ENCODE results near the gene VAT1L. TPM values are rescaled to one million over a fixed set of nuclear protein-coding genes. Genes with fewer than 3 reads are reported as not detected.

Gene VAT1L
- total and polyA plus RNA-seq, 8 donors, result 0.61 to 5.1 (median 1.3) TPM; not detected in 2

DNA sequence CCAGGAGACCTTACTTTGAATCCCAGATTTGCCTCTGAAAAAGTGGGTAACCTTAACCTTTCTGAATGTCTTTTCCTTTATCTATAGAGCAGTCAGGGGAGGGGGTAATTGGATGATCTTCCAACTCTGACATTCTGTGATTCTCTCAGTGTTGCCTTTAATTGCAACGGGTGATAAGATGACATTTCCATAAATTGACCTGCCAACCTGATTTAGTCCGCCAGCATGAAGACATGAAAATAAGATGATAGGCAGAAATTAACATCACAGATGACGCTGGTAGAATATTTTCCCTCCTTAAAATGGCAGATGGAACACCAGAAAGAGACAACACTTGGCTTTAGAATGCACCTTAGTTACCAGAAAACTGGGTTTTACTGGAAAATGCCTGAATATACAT lies 72.6 kb downstream of the VAT1L start:
- Histone ChIP-seq H3K27ac (no peak overlapping the region), H3K4me1 (no peaks in the 10 kb centered on the region), H3K9me3 (no peaks in the 10 kb centered on the region), H3K36me3 (no peaks in the 10 kb centered on the region), H3K27me3 (peaks cover 0 to 3% (median 0%) of the 10 kb centered on the region in 3 donors), H3K4me3 (no peak overlapping the region)
- intact Hi-C loops (cut with DNase I; ENCODE audit: low total_unique reads), result no loop called here
- DNase-seq, result no peak
- WGBS, 5 donors, result 83 to 93% (median 89%) methylated on average over 3 of the region's 3 CpGs
- TF ChIP-seq, protein P1, sequence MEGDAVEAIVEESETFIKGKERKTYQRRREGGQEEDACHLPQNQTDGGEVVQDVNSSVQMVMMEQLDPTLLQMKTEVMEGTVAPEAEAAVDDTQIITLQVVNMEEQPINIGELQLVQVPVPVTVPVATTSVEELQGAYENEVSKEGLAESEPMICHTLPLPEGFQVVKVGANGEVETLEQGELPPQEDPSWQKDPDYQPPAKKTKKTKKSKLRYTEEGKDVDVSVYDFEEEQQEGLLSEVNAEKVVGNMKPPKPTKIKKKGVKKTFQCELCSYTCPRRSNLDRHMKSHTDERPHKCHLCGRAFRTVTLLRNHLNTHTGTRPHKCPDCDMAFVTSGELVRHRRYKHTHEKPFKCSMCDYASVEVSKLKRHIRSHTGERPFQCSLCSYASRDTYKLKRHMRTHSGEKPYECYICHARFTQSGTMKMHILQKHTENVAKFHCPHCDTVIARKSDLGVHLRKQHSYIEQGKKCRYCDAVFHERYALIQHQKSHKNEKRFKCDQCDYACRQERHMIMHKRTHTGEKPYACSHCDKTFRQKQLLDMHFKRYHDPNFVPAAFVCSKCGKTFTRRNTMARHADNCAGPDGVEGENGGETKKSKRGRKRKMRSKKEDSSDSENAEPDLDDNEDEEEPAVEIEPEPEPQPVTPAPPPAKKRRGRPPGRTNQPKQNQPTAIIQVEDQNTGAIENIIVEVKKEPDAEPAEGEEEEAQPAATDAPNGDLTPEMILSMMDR (IDR thresholded peaks at IDR 0.05), result no peak
- TF ChIP-seq POLR2A (IDR thresholded peaks at IDR 0.05), result no peak
- TF ChIP-seq EP300 (IDR thresholded peaks at IDR 0.05), result no peak
- TF ChIP-seq POLR2AphosphoS5 (IDR thresholded peaks at IDR 0.05), result no peak

DNA sequence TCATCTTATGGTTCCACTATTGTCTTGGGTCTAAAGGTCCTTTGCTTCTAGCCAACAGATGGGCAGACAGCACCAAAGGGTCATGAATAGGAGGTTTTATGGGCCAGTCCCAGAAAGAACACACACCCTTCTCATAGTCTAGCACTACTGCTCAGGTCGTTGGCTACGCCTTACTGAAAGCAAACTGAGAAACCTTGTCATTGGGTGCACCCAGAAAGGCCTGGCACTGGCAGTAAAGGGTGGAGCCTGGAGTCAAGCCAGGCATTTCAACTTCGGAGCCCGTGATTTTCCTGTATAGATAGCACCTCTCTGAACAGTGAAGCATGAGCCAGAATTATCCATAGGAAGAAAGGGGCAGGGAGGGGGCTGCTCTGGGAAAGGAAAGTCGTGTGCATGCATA lies 74.9 kb downstream of the VAT1L start:
- WGBS, 5 donors, result 24 to 49% (median 34%) methylated on average over 5 of the region's 5 CpGs
- TF ChIP-seq, protein P1 (IDR thresholded peaks at IDR 0.05), result no peak
- no peak for TF ChIP-seq EP300 (IDR thresholded peaks at IDR 0.05)
- TF ChIP-seq POLR2A (IDR thresholded peaks at IDR 0.05), result no peak
- no peak for TF ChIP-seq POLR2AphosphoS5 (IDR thresholded peaks at IDR 0.05)
- Histone ChIP-seq H3K9me3 (no peaks in the 10 kb centered on the region), H3K4me1 (no peaks in the 10 kb centered on the region), H3K4me3 (no peak overlapping the region), H3K27ac (no peak overlapping the region), H3K27me3 (no peaks in the 10 kb centered on the region), H3K36me3 (no peaks in the 10 kb centered on the region)
- intact Hi-C loops (cut with DNase I; ENCODE audit: low total_unique reads), result no loop called here
- DNase-seq, result peak; percentile 67

- Histone ChIP-seq H3K27me3 (no peaks in the 10 kb centered on the region), H3K4me1 (peaks cover 0 to 11% (median 5%) of the 10 kb centered on the region in 4 donors), H3K9me3 (no peaks in the 10 kb centered on the region), H3K27ac (no peak overlapping the region), H3K36me3 (no peaks in the 10 kb centered on the region), H3K4me3 (no peak overlapping the region)
- no peak for DNase-seq
- TF ChIP-seq EP300 (IDR thresholded peaks at IDR 0.05), result no peak
- 28 to 60% (median 46%) methylated on average over 8 of the region's 8 CpGs for WGBS, 5 donors
- intact Hi-C loops (cut with DNase I; ENCODE audit: low total_unique reads), result no loop called here
Observed at GRCh38 chr16:77866752-77867151, 78.4 kb downstream of the VAT1L start.

DNA sequence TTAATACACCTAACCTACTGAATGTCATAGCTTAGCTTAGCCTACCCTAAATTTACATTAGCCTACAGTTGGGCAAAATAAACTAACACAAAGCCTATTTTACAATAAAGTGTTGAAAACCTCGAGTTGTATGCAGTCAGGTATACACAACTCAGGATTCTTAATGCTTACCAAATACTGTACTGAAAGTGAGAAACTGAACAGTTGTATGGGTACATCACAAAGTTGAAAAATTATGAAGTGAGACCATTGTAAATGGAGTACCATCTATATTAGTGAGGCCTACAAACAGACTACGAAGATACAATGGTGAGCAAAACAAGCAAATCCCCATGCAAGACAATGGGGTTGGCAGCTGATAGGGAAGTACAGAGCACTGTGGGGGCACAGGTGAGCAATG lies 79.7 kb downstream of the VAT1L start:
- Histone ChIP-seq H3K36me3 (no peaks in the 10 kb centered on the region), H3K27ac (no peak overlapping the region), H3K9me3 (no peaks in the 10 kb centered on the region), H3K4me1 (peaks cover 0 to 11% (median 5%) of the 10 kb centered on the region in 4 donors), H3K4me3 (no peak overlapping the region), H3K27me3 (no peaks in the 10 kb centered on the region)
- intact Hi-C loops (cut with DNase I; ENCODE audit: low total_unique reads), result no loop called here
- no peak for DNase-seq
- TF ChIP-seq EP300 (IDR thresholded peaks at IDR 0.05) (no peak), POLR2AphosphoS5 (IDR thresholded peaks at IDR 0.05) (no peak), POLR2A (IDR thresholded peaks at IDR 0.05) (no peak)
- TF ChIP-seq, protein P1 (IDR thresholded peaks at IDR 0.05), result no peak
- WGBS, 5 donors, result 66 to 74% (median 71%) methylated on average over 2 of the region's 2 CpGs

DNA sequence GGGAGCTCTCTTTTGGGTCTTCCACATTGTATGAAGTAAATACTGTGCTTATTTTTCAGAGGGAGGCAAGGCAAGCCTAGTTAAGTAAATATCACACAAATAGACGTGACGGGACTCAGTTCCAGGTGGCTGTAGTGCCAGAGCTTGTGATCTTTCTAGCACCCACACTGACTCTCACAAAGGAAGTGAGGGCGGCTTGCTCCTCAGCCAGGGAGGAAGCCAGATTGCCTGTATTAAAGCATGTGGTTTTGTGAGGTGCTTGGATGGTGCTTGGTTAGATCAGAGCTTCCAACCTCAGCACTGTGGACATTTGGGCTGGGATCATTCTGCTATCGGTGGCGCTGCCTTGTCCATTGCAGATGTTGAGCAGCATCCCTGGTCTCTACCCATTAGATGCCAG lies 80.1 kb downstream of the VAT1L start:
- H3K27ac ChIP-seq, result no peak overlapping the region
- intact Hi-C loops (cut with DNase I; ENCODE audit: low total_unique reads), result no loop called here
- no peak for DNase-seq
- no peaks in the 10 kb centered on the region for H3K36me3 ChIP-seq
- TF ChIP-seq EP300 (IDR thresholded peaks at IDR 0.05) (no peak), POLR2A (IDR thresholded peaks at IDR 0.05) (no peak), POLR2AphosphoS5 (IDR thresholded peaks at IDR 0.05) (no peak)
- TF ChIP-seq, protein P1 (IDR thresholded peaks at IDR 0.05), result no peak
- H3K27me3 ChIP-seq, result no peaks in the 10 kb centered on the region
- no peak overlapping the region for H3K4me3 ChIP-seq
- 57 to 81% (median 68%) methylated on average over 5 of the region's 5 CpGs for WGBS, 5 donors
- no peaks in the 10 kb centered on the region for H3K9me3 ChIP-seq
- peaks cover 0 to 11% (median 5%) of the 10 kb centered on the region in 4 donors for H3K4me1 ChIP-seq

All from stomach (tissue), 9 donors.